BLaER1 (cell line): ENCODE results near the gene ZFP36L1.

ENCODE experiments used
- H3K27ac ChIP-seq: shearing (Covaris generic); formaldehyde crosslinking; 2 replicates; pipeline ENCODE4 v1.8.1; 2022
- H3K27me3 ChIP-seq: shearing (Covaris generic); formaldehyde crosslinking; 2 replicates; pipeline ENCODE4 v1.8.1; 2022
- H3K36me3 ChIP-seq: shearing (Covaris generic); formaldehyde crosslinking; 2 replicates; pipeline ENCODE4 v1.8.1; 2022
- H3K4me1 ChIP-seq: shearing (Covaris generic); formaldehyde crosslinking; 2 replicates; pipeline ENCODE4 v1.8.1; 2022
- H3K4me2 ChIP-seq: shearing (Covaris generic); formaldehyde crosslinking; 2 replicates; pipeline ENCODE4 v1.8.1; 2022
- H3K4me3 ChIP-seq: shearing (Covaris generic); formaldehyde crosslinking; 2 replicates; pipeline ENCODE4 v1.8.1; 2022
- H3K9ac ChIP-seq: shearing (Covaris generic); formaldehyde crosslinking; 2 replicates; pipeline ENCODE4 v1.8.1; 2022
- H3K9me3 ChIP-seq: shearing (Covaris generic); formaldehyde crosslinking; 2 replicates; pipeline ENCODE4 v1.8.1; 2022
- H4K20me1 ChIP-seq: shearing (Covaris generic); formaldehyde crosslinking; 2 replicates; pipeline ENCODE4 v1.8.1; 2022
- Cebpa-rat ChIP-seq: shearing (Covaris generic); IDR thresholded peaks from 2 replicates; pipeline ENCODE4 v1.8.1; 2022

Gene ZFP36L1, protein sequence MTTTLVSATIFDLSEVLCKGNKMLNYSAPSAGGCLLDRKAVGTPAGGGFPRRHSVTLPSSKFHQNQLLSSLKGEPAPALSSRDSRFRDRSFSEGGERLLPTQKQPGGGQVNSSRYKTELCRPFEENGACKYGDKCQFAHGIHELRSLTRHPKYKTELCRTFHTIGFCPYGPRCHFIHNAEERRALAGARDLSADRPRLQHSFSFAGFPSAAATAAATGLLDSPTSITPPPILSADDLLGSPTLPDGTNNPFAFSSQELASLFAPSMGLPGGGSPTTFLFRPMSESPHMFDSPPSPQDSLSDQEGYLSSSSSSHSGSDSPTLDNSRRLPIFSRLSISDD

GRCh38 chr14:68792979-68793733, at the start of gene ZFP36L1:
Gene ZFP36L1, minus strand, starts transcription at chr14:68793067. Its CDS starts 129 bp downstream, at chr14:68792938.
- peak within 1 kb of the TSS; percentile 99 for H3K9ac ChIP-seq
- H3K27me3 ChIP-seq: no peaks in the 10 kb centered on the region
- H3K9me3 ChIP-seq: no peaks in the 10 kb centered on the region; the same call in 1 of the 2 replicates
- peaks cover 19% of the 10 kb centered on the region for H3K4me1 ChIP-seq
- H3K4me2 ChIP-seq: peak within 1 kb of the TSS; percentile 90
- H4K20me1 ChIP-seq: peaks cover 44% of the 10 kb centered on the region
- peak within 1 kb of the TSS; percentile 97 for H3K27ac ChIP-seq
- peaks cover 37% of the 10 kb centered on the region for H3K36me3 ChIP-seq
- peak within 1 kb of the TSS; percentile 99 for H3K4me3 ChIP-seq
- TF ChIP-seq Cebpa-rat: no peak

GRCh38 chr14:68842298-68842697, 49.4 kb upstream of the ZFP36L1 start:
- Histone ChIP-seq H3K36me3 (no peaks in the 10 kb centered on the region), H3K9ac (no peak overlapping the region), H3K4me3 (no peak overlapping the region), H3K4me2 (no peak overlapping the region), H3K27ac (no peak overlapping the region), H3K27me3 (no peaks in the 10 kb centered on the region), H4K20me1 (no peaks in the 10 kb centered on the region), H3K9me3 (peaks cover 28% of the 10 kb centered on the region), H3K4me1 (peaks cover 24% of the 10 kb centered on the region)
- TF ChIP-seq Cebpa-rat: no peak

DNA sequence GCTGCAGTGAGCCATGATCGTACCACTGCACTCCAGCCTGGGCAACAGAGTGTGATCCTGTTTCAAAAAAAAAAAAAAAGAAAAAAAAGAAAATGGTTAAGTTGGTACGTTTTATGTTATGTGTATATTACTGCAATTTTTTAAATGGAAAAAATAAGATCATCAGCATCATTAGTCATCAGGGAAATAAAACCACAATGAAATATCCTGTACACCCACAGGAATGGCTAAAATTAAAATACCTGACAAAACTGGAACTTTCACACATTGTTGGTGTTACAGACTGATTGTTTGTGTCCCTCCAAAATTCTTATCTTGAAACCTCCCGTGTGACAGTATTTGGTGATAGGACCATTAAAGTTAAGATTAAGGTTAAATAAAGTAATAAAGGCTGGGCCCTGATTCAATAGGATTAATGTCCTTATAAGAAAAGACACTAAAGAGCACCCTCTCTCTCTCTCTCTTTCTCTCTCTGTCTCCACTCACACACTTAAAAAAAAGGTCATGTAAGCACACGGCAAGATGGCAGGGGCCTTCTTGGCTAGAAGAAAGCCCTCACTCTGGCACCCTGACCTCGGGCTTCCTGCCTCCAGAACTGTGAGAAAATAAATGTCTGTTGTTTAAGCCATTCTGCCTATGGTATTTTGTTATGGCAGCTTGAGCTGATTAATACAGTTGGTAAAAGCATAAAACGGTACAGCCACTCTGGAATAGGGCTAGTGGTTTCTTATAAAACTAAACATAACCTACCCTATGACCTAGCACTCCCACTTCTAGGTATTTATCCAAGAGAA, 48.3 kb upstream of the ZFP36L1 start:
- no peak overlapping the region for H3K27ac ChIP-seq
- no peak for TF ChIP-seq Cebpa-rat
- peaks cover 24% of the 10 kb centered on the region for H3K4me1 ChIP-seq
- H3K36me3 ChIP-seq: no peaks in the 10 kb centered on the region
- no peak overlapping the region for H3K4me3 ChIP-seq
- H3K27me3 ChIP-seq: no peaks in the 10 kb centered on the region
- peaks cover 39% of the 10 kb centered on the region for H3K9me3 ChIP-seq
- no peak overlapping the region for H3K9ac ChIP-seq
- no peaks in the 10 kb centered on the region for H4K20me1 ChIP-seq
- peak overlapping the region; percentile 3; the same call in 1 of the 2 replicates for H3K4me2 ChIP-seq

- Histone ChIP-seq H3K27me3 (no peaks in the 10 kb centered on the region), H3K27ac (no peak overlapping the region), H3K4me2 (0 out of 2 replicates have a peak overlapping the region, but pooled peaks have one; percentile 3), H3K9me3 (peaks cover 44% of the 10 kb centered on the region), H4K20me1 (no peaks in the 10 kb centered on the region), H3K36me3 (no peaks in the 10 kb centered on the region), H3K4me3 (no peak overlapping the region), H3K4me1 (peaks cover 24% of the 10 kb centered on the region), H3K9ac (no peak overlapping the region)
- no peak for TF ChIP-seq Cebpa-rat
Observed at GRCh38 chr14:68840454-68840853, 47.6 kb upstream of the ZFP36L1 start.

GRCh38 chr14:68836082-68836481, 43.2 kb upstream of the ZFP36L1 start:
- H3K4me2 ChIP-seq: no peak overlapping the region
- no peak overlapping the region for H3K27ac ChIP-seq
- no peak for TF ChIP-seq Cebpa-rat
- no peaks in the 10 kb centered on the region for H3K36me3 ChIP-seq
- peaks cover 6% of the 10 kb centered on the region for H3K4me1 ChIP-seq
- peaks cover 66% of the 10 kb centered on the region for H3K9me3 ChIP-seq
- no peak overlapping the region for H3K9ac ChIP-seq
- no peaks in the 10 kb centered on the region for H3K27me3 ChIP-seq
- no peak overlapping the region for H3K4me3 ChIP-seq
- no peaks in the 10 kb centered on the region for H4K20me1 ChIP-seq

DNA sequence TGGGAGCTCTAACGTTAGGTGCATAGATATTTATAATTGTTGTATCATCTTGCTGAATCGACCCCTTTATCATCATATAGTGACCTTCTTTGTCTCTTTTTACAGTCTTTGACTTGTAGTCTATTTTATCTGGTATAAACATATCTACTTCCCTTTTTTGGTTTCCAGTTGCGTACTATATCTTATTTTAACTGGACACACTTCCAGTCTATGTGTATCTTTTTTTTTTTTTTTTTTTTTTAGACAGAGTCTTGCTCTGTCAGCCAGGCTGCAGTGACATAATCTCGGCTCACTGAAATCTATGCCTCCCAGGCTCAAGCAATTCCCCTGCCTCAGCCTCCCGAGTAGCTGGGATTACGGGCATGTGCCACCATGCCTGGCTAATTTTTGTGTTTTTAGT, 41.9 kb upstream of the ZFP36L1 start:
- Histone ChIP-seq H3K9me3 (peaks cover 69% of the 10 kb centered on the region), H3K27me3 (no peaks in the 10 kb centered on the region), H3K4me2 (no peak overlapping the region), H3K27ac (no peak overlapping the region), H3K4me1 (no peaks in the 10 kb centered on the region), H3K9ac (no peak overlapping the region), H3K4me3 (no peak overlapping the region), H3K36me3 (no peaks in the 10 kb centered on the region), H4K20me1 (no peaks in the 10 kb centered on the region)
- no peak for TF ChIP-seq Cebpa-rat

- TF ChIP-seq Cebpa-rat: no peak
- H3K36me3 ChIP-seq: no peaks in the 10 kb centered on the region
- H4K20me1 ChIP-seq: no peaks in the 10 kb centered on the region
- no peaks in the 10 kb centered on the region for H3K27me3 ChIP-seq
- H3K4me2 ChIP-seq: no peak overlapping the region
- no peaks in the 10 kb centered on the region for H3K4me1 ChIP-seq
- no peak overlapping the region for H3K4me3 ChIP-seq
- peaks cover 22% of the 10 kb centered on the region for H3K9me3 ChIP-seq
- H3K27ac ChIP-seq: no peak overlapping the region
- no peak overlapping the region for H3K9ac ChIP-seq
Observed at GRCh38 chr14:68828698-68829097, 35.8 kb upstream of the ZFP36L1 start.

DNA sequence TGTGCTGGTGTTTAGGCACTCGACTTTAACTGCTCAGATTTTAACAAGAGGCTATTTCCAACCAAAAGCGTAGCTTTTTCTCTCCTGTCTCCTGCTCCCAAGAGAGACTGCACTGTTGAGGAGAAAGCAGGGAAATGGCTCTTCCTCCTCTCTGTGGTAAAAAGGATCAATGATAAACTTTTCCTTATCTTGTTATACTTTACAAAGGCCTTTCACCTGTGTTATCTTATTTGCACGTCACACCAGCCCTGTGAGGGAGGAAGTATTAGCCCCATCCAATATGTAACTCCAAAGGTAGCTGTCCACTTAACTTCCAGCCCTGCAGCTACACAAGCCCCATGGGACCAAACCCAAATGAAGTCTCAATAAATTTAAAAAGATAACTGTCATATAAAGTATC, 32.9 kb upstream of the ZFP36L1 start:
- Histone ChIP-seq H3K9ac (no peak overlapping the region), H3K4me3 (no peak overlapping the region), H3K27me3 (no peaks in the 10 kb centered on the region), H3K36me3 (no peaks in the 10 kb centered on the region), H4K20me1 (no peaks in the 10 kb centered on the region), H3K27ac (no peak overlapping the region), H3K4me1 (peaks cover 23% of the 10 kb centered on the region), H3K4me2 (no peak overlapping the region), H3K9me3 (peaks cover 6% of the 10 kb centered on the region; the same call in 1 of the 2 replicates)
- no peak for TF ChIP-seq Cebpa-rat

DNA sequence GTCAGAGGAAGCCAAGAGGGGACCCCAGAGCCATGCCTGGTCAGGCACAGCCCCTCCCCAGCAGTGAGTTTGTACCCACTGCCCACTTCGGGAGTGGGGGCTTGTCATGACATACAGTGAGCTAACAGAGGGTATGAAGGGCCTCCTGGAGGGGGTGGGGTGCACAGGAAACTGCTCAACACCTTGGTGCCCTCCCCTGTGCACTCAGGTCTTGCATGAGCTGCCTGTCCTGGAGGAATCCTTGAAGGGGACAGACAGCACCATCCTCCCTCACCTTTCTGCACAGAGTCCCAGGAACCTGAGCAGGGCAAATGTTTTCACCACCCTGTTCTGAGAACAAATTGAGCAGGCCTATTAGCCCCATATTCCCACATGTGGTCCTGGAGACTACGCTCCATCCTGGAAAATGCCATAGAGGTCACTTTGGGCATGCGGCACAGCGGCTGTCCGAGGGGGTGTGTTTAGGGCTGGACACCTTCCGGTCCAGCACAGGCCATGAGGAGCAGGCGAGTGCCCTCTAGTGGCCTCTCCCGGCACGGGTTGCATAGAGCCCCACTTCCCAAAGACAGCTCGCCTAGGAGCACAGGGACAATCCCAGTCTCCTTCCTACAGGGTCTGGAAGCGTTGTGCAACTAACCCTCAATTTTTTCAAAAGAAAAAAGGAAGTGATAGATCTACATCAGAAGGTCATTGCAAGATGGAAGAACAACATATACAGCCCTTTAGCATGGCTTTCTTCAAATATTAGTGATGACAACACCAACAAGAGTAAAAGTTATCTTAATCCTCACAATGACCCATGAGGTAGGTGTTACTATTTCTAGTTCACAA, 31.9 kb upstream of the ZFP36L1 start:
- H3K4me2 ChIP-seq: no peak overlapping the region
- no peak for TF ChIP-seq Cebpa-rat

More for the DNA sequence above, 31.9 kb upstream of the ZFP36L1 start:
- Histone ChIP-seq H3K9me3 (no peaks in the 10 kb centered on the region), H3K4me3 (no peak overlapping the region), H3K27me3 (no peaks in the 10 kb centered on the region), H4K20me1 (no peaks in the 10 kb centered on the region), H3K27ac (no peak overlapping the region), H3K36me3 (no peaks in the 10 kb centered on the region), H3K9ac (no peak overlapping the region), H3K4me1 (peaks cover 33% of the 10 kb centered on the region)
